Skeletal muscle satellite cell (primary cell): ENCODE data around the gene ZNF730. TPM values are rescaled to one million over a fixed set of nuclear protein-coding genes. Genes with fewer than 3 reads are reported as not detected.
"Not testable (repeated sequence)": the region's sequence is repeated elsewhere in the genome, so short reads cannot be mapped to it uniquely, and the experiment has no call there.

ENCODE experiments used
- H3K27me3 ChIP-seq: 2 replicates; pipeline ENCODE4 v1.7.0; 2013; ENCODE audit warnings: low read length; ENCODE audit not compliant: control insufficient read depth, insufficient read depth
- H3K36me3 ChIP-seq: 2 replicates; pipeline ENCODE4 v1.7.0; 2013; ENCODE audit warnings: mild to moderate bottlenecking, control low read depth, low read length; ENCODE audit not compliant: insufficient read depth
- H3K4me1 ChIP-seq: 2 replicates; pipeline ENCODE4 v1.7.0; 2013; ENCODE audit warnings: low read length; ENCODE audit not compliant: control insufficient read depth, insufficient read depth
- H3K4me2 ChIP-seq: 2 replicates; pipeline ENCODE4 v1.7.0; 2013; ENCODE audit warnings: mild to moderate bottlenecking, low read length
- H3K4me3 ChIP-seq: 2 replicates; pipeline ENCODE4 v1.7.0; 2013; ENCODE audit warnings: low read length
- H3K9ac ChIP-seq: 2 replicates; pipeline ENCODE4 v1.7.0; 2013; ENCODE audit warnings: mild to moderate bottlenecking, low read depth, low read length, moderate library complexity
- H3K9me3 ChIP-seq: replicated peaks from 2 replicates; pipeline ENCODE4 v1.7.0; 2013; ENCODE audit warnings: mild to moderate bottlenecking, control low read depth, low read length
- total RNA-seq: library from RNA; depleted of rRNA; stranded (reverse); fragments of >200 nt; gene quantifications from 2 replicates; pipeline ENCODE4 v1.2.3, GENCODE V29; 2012; rRNA removed

Gene ZNF730
- 2.0 and 2.4 TPM in 2 replicates for total RNA-seq

DNA sequence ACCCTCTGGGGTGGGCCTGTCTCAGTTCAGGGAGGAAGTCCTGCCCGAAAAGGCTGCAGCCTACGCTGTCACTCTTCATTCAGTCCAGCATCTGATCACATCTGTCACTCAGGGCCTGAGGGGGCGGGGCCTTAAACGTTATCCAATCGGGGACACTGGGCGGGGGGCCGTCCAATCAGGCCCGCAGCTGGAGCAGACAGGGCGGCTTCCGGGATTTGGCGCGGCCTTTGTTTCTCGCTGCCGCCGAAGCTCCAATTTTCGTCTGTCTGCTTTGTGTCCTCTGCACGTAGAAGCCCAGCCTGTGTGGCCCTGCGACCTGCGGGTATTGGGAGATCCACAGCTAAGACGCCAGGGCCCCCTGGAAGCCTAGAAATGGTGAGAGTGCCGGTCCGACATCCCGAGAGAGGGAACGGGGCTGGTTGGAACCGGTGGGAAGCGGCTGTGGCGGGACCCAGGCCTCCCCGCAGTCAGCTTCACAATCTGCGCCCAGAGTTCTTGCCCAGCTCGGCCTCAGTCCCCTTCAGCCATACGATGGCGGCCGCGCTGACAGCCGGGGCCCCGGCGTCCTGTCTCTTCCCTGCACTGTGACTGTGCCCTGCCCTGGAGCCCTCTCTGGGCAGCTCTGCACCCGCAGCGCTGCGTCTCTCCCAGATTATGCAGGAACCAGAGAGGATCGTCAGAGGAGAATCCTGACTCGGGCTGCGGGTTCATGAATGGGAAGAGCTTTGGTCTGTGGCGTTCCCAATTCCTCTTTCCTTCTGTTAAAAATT lies at the start of gene ZNF730:
TSS of gene ZNF730 (plus strand) at position 224 of the 770 bp plus-strand sequence. CDS start at position 373, 149 bp downstream.
- Histone ChIP-seq H3K9me3 (no peaks in the 10 kb centered on the region), H3K27me3 (no peaks in the 10 kb centered on the region), H3K4me1 (no peaks in the 10 kb centered on the region), H3K36me3 (no peaks in the 10 kb centered on the region), H3K4me2 (peak within 1 kb of the TSS; percentile 91), H3K9ac (peak within 1 kb of the TSS; percentile 93), H3K4me3 (peak within 1 kb of the TSS; percentile 99)

GRCh38 chr19:23070353-23071146 lies 46.3 kb upstream of the ZNF730 start:
- no peaks in the 10 kb centered on the region for H3K27me3 ChIP-seq
- H3K4me2 ChIP-seq = peak overlapping the region; percentile 91
- no peaks in the 10 kb centered on the region for H3K36me3 ChIP-seq
- H3K4me3 ChIP-seq = peak overlapping the region; percentile 73
- no peaks in the 10 kb centered on the region for H3K4me1 ChIP-seq
- peak overlapping the region; percentile 46 for H3K9ac ChIP-seq
- H3K9me3 ChIP-seq = no peaks in the 10 kb centered on the region

DNA sequence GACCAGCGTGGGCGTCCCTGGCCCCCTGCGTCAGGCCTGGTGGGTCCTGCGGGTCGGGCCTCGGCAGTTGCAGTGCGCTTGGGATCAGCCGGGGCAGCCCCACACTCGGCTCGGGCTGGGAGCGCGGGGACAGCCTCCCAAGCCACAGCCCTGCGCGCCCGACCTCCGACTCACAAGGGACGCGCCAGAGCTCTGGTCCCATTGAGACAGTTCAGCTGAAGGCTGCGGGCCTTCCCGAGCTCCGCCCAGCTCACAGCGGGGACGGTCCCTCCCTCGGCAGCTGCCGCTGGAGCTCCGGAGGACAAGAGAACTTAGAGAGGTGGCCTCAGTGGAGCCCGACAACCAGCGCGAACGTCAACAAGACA lies 45.7 kb upstream of the ZNF730 start:
- peak overlapping the region; percentile 46 for H3K9ac ChIP-seq
- peaks cover 4% of the 10 kb centered on the region for H3K4me1 ChIP-seq
- H3K36me3 ChIP-seq = no peaks in the 10 kb centered on the region
- H3K9me3 ChIP-seq = no peaks in the 10 kb centered on the region
- peak overlapping the region; percentile 73 for H3K4me3 ChIP-seq
- H3K27me3 ChIP-seq = no peaks in the 10 kb centered on the region
- peak overlapping the region; percentile 91 for H3K4me2 ChIP-seq

DNA sequence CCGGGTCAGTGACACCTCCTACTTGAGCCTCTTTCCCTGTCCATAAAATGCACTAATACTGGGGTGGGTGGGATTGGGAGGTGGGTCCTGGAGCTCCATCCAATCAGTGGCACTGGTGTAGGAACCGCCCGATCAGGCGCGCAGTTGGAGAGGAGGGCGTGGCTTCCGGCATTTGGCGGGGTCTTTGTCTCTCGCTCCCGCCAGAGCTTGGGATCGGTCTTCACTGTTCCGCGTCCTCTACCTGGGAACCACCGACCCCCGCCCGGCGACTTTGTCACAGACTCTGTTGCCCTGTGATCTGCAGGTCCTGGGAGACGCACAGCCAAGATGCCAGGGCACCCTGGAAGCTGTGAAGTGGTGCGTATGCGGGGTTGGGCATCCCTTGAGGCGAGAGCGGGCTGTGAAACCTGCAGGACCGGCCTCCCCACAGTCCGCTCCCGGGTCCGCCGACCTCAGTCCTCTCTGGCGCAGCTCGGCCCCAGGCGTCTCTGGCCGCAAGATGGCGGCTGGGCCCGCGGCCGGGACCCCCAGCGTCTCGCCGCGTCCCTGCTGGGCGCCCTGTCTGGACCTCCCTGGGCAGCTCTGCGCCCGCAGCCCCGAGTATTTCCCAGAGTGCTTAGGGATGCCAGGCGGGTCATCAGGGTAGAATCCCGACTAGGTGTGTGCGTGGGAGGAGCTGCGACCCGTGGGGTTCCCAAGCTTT lies 41.6 kb upstream of the ZNF730 start:
- Histone ChIP-seq H3K9me3 (no peaks in the 10 kb centered on the region), H3K4me1 (peaks cover 4% of the 10 kb centered on the region), H3K9ac (peak overlapping the region; percentile 88), H3K4me2 (peak overlapping the region; percentile 82), H3K36me3 (no peaks in the 10 kb centered on the region), H3K27me3 (no peaks in the 10 kb centered on the region), H3K4me3 (peak overlapping the region; percentile 87)

GRCh38 chr19:23077776-23078175 lies 39.0 kb upstream of the ZNF730 start:
- H3K9ac ChIP-seq, H3K27me3 ChIP-seq, H3K4me2 ChIP-seq, H3K4me1 ChIP-seq, H3K9me3 ChIP-seq, H3K36me3 ChIP-seq, H3K4me3 ChIP-seq: not testable (repeated sequence)

- Histone ChIP-seq H3K27me3 (no peaks in the 10 kb centered on the region), H3K36me3 (peaks cover 27% of the 10 kb centered on the region), H3K9ac (no peak overlapping the region), H3K9me3 (no peaks in the 10 kb centered on the region), H3K4me1 (no peaks in the 10 kb centered on the region), H3K4me3 (no peak overlapping the region), H3K4me2 (no peak overlapping the region)
Observed at GRCh38 chr19:23093832-23094231, 23.0 kb upstream of the ZNF730 start.

- Histone ChIP-seq H3K4me2 (no peak overlapping the region), H3K9me3 (no peaks in the 10 kb centered on the region), H3K4me3 (no peak overlapping the region), H3K9ac (no peak overlapping the region), H3K27me3 (no peaks in the 10 kb centered on the region), H3K4me1 (no peaks in the 10 kb centered on the region), H3K36me3 (peaks cover 27% of the 10 kb centered on the region)
Observed at GRCh38 chr19:23095418-23095817, 21.4 kb upstream of the ZNF730 start.

- Histone ChIP-seq H3K9me3 (no peaks in the 10 kb centered on the region), H3K9ac (no peak overlapping the region), H3K4me2 (no peak overlapping the region), H3K4me3 (no peak overlapping the region), H3K4me1 (no peaks in the 10 kb centered on the region), H3K27me3 (no peaks in the 10 kb centered on the region), H3K36me3 (peaks cover 27% of the 10 kb centered on the region)
Observed at GRCh38 chr19:23098286-23098685, 18.5 kb upstream of the ZNF730 start.

DNA sequence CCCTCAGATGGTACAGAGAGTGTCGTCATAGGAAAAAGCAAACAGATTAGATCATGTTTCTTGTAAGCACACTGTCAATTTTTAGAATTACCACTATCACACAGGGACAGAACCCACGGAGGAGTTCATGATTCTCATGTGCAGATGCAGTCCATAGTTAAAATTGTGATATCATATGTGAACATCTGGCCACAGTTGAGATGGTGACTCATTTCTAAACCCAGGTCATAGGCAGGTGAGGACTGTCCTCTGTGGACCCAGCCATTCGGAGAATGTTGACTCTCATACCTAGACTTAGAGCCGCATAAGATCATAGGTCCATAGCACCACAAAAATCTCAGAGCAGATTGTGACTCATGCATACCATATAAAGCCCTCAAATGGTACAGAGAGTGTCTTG lies 17.8 kb upstream of the ZNF730 start:
- Histone ChIP-seq H3K4me2 (no peak overlapping the region), H3K4me3 (no peak overlapping the region), H3K9ac (no peak overlapping the region), H3K36me3 (peaks cover 27% of the 10 kb centered on the region), H3K9me3 (no peaks in the 10 kb centered on the region), H3K4me1 (no peaks in the 10 kb centered on the region), H3K27me3 (no peaks in the 10 kb centered on the region)

DNA sequence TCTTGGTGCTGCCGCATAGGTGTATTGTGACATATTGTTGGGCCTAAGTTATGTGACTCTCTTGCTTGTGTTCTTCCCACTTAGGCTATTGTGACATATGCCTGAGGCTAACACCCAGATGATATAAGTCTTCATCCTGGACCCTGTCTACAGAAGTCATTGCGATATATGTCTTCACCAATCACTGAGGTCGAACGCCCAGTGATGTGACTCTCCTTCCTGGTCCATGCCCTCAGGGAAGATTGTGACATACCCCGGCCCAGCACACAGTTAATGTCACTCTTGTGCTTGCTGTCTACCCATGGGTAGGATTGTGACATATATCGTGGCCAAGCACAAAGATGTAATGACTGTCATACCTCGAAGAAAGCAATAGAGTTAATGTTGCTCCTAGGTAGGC lies 16.9 kb upstream of the ZNF730 start:
- Histone ChIP-seq H3K9me3 (no peaks in the 10 kb centered on the region), H3K9ac (no peak overlapping the region), H3K4me3 (no peak overlapping the region)

DNA sequence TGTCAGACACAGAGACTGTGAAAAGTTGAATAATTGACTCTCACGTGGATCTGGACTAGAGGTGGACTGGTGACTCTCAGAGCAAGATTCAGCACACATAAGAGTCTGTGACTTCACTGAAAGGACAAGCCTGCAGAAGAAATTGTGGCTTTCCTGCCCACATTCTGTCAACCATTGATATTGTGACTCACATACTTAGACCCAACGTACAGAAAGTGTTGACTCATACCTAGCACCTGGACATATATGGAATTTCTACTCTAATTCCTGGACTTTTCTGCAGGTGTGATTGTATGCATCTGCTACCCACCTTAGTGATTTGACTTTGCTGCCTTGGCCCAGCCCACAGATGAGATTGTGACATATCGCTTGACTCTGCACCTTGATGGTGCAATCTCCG lies 15.6 kb upstream of the ZNF730 start:
- Histone ChIP-seq H3K36me3 (peaks cover 14% of the 10 kb centered on the region), H3K9ac (no peak overlapping the region), H3K4me3 (no peak overlapping the region), H3K9me3 (no peaks in the 10 kb centered on the region), H3K27me3 (no peaks in the 10 kb centered on the region), H3K4me2 (no peak overlapping the region), H3K4me1 (no peaks in the 10 kb centered on the region)

More for the DNA sequence above, 16.9 kb upstream of the ZNF730 start:
- Histone ChIP-seq H3K4me1 (no peaks in the 10 kb centered on the region), H3K36me3 (peaks cover 25% of the 10 kb centered on the region), H3K4me2 (no peak overlapping the region), H3K27me3 (no peaks in the 10 kb centered on the region)
